HG02610 (cell line): ENCODE data around the gene SORCS2.

Experiments used
- ATAC-seq: cut with Tn5 transposase; IDR thresholded peaks from one replicate; pipeline ENCODE4 v1.9.1; 2021; ENCODE audit warnings: mild to moderate bottlenecking, moderate library complexity; ENCODE audit not compliant: unreplicated experiment

The SORCS2 gene

GRCh38 chr4:7384929-7385890, 192.9 kb downstream of the SORCS2 start:
- ATAC-seq, result no peak

DNA sequence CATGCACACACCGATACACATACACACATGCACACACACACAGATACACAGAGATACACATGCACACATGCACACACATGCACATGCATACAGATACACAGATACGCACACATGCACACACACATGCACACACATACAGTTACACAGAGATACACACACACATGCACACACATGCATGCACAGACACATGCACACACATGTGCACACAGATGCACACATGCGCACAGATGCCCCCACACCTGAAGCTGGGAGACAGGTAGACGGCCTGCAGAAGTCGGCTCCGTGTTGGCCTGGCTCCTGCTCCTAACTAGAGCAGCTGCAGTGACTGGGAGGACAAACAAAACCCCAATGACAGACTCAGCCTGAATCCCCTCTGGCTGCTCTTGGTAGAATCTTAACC, 195.6 kb downstream of the SORCS2 start:
- ATAC-seq, result no peak

- ATAC-seq, result no peak
These were observed 196.3 kb downstream of the SORCS2 start for GRCh38 chr4:7388627-7389026.

- ATAC-seq, result no peak
These were observed 196.9 kb downstream of the SORCS2 start for GRCh38 chr4:7389101-7389701.

DNA sequence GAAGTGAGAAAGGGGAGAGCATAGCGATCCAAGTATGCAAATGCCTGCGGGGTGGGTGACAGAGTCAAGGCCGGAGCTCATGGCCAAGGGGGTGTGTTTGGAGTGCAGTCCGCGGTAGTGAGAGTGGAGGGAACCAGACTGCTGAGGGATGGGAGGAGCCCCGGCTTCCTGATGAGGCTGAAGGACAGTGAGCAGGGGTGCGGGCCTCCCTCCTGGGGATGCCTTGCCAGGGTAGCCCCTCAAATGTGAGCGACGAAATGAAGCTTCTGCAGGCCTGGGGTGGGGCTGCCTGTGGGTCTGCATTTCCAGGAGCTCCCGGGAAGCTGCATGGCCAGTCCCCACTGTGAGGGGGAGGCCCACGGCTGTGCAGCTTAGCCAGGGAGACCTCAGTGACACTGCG, 197.4 kb downstream of the SORCS2 start:
- no peak for ATAC-seq

GRCh38 chr4:7390336-7390735, 198.0 kb downstream of the SORCS2 start:
- ATAC-seq, result no peak

DNA sequence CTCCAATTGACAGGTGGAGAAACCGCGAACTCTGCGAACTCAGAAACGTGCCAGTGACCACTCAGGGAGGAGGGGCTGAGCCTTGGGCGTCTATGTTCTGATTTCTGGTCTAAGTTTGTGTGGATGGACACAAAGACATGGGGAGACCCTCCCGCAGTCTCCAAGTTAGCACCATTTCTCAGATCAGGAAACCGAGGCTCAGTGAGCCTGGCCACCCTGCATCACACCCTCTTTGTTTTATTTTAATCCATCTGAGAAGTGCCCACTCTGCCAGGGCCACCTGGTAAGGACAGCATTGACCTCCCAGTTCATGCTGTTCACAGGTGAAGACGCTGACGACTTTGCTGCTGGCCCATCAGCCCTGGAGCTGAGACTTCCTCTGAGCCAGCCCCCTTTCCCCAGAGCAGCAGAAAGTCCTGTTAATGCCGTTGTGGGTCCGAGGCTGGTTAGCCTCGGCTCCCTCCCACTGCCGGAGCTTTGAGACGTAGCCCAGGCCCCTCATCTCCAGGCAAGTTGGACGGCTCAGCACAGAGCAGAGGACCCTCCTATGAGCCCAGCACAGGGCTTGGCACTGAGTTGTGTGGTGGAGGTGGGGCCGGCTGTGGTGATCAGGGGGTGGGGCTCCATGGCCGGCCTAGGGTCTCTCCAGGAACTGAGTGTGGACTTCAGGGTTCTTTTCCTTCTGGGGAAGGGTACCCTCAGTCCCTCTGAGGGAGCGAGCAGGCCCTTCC, 198.7 kb downstream of the SORCS2 start:
- ATAC-seq, result no peak

- no peak for ATAC-seq
These were observed 199.5 kb downstream of the SORCS2 start for GRCh38 chr4:7391637-7392437.

- no peak for ATAC-seq
These were observed 200.4 kb downstream of the SORCS2 start for GRCh38 chr4:7392438-7393421.

DNA sequence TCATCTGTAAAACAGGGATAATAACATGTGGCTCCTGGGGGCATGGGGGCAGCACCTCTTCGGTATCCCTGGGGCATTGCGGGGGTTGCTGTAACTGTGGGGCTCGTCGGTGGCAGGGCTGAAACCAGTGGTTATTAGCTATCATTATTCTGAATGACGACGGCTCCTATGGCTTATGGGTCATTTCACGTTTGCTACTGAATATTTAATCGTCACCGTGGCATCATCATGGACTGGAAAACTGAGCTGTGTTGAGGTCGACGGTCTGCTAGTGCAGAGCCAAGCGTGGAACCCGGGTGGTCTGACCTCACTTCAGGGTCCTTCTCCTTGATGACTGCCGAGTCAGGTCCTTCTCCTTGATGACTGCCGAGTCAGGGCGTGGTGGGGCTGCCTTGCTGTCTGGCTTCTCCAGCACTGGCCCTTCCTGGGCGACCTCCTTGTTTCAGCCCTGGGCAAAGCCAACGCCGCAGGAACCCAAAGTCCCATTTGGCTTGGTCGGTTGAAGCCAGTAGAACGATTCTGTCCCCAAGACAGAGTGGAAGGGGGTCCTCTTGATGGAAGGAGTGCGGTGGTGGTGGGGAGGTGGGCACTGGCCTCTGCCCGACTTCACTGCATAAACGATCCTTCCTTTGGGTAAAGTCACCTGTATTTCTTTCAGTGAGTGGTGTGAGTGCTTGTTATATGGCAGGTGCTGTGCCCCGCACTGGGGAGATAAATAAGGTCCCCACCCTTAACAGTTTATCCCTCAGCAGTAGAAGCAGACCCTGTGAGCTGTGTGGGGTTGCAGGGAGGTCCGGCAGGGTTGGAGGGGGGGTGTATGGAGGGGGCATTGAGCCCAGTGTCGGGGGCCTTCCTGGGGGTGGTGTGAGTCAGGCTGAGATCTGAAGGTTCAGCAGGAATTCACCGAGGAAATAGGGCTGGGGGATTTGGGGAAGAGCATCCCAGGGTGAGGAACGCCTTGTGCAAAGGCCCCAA, 201.6 kb downstream of the SORCS2 start:
- ATAC-seq, result no peak

DNA sequence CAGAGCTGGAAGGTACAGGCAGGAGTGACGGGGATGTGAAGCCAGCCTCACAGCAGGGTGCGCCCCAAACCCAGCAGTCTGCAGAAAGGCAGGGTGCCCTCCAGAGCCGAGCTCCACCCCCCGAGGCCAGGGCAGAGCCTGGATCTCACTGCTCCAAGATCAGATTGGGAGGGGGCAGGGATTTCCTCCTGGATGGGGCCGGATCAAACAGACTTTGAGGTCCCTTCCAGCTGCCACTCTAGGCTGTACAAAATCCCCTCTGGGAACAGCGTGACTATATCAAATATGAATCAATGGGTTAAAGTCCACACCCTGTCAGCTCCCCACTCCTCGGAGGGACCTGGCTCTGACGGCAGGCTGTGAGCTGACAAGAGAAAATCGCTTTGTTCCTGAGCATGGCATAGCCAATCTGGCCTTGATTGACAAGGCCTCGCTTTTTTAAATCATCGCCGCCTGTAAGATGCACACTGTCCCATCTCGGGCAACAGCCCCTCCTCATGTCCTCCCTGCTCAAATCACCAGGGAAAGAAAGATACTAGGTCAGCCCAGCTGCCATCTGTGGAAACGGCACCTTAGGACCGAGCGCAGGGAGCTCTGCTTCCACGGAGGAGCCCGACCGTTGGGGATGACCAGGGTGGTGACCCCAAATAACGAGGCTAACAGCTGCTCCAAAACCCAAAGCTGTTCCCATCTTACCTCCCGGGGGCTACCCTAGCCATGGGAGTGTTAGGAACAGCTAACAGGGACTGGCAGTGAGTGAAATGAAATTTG, 202.5 kb downstream of the SORCS2 start:
- no peak for ATAC-seq

DNA sequence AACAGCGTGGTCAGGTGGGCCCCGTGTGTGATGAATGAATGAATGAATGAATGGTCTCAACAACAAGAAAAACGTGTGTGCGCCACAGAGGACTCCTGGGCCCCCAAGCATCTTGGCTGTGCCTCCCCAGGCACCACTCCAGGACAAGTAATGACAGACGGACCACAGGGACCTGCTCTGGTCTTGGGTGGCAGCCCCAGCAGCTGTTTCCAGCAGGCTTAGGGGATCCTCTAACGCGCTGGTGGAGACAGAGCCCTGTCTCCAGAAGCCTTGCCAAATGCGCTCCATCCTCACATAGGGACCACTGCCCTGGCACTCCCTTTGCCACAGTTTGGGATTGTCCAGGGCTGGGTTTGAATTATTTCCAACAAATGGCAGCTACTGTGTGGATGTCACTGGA, 203.3 kb downstream of the SORCS2 start:
- no peak for ATAC-seq

GRCh38 chr4:7396186-7396910, 204.0 kb downstream of the SORCS2 start:
- ATAC-seq, result no peak

DNA sequence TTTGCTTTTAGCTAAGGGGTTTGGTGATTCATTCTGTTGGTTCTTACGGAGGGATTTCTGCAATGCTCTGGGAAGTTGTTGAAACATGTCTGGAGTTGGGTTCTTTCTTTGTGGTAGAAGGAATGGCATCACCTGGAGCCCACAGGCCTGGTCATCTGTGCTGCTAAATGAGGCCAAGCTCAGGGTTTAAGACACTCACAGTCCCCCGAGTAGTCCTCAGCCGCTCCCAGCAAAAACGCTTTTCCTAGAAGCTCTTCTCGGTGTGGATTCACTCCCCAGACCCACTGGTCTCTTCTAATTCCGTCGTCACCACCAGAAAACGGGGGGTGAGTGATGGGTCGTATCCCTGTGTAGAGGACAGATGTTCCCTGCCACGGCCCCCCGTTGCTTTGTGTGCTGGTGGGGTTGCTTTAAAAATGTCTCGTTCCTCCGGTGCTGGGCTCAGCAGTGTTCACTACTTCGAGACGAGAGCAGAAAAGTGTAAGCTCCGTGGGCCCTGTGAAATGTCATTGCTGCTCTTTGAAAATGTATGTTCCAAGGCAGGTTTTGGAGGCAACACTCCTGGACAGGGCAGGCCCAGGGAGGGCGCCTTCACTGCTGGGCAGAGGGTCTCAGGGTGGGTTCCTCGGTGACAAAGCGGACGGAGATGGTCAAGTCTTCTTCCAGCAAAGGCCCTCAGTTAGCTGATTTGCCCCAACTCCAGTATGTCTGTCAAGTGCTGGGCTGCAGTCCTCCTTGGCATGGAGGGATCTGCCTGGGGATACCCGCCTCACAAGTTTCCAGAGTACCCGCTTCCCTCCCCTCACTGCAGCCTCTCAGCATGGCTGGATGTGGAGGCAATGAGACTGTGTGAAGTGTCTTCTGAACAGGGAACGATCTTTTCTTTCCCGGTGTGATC, 205.1 kb downstream of the SORCS2 start:
- ATAC-seq, result no peak

DNA sequence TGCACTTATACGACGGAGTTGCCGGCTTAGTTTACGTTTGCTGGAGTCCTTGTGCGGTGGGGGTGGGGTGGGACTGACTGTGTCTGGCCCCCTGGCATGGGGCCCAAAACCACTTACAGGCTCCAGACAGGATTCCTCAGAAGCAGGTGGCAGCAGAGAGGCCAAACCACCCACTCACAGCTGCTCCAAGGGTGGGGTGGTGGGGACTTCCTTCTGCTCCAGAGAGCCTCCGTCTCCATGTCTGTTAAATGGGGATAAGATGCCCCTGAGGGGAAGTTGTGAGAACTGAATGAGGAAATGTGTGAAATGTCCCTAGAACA, 205.7 kb downstream of the SORCS2 start:
- no peak for ATAC-seq

- no peak for ATAC-seq
These were observed 206.6 kb downstream of the SORCS2 start for GRCh38 chr4:7398788-7399439.
